NCI-H2196 treated with DMSO at 0.1 percent for 48 hours (cell line): ENCODE data around the gene GRAMD1A.
"Not testable (repeated sequence)": the region's sequence is repeated elsewhere in the genome, so short reads cannot be mapped to it uniquely, and the experiment has no call there.

ENCODE experiments used
- DNase-seq: peaks from one replicate; lab custom pipeline; 2025; ENCODE audit not compliant: unreplicated experiment; lab: John Stamatoyannopoulos, UW

GRAMD1A gene

GRCh38 chr19:35002037-35002535, 2.0 kb downstream of the GRAMD1A start:
- DNase-seq, result no peak

- no peak for DNase-seq
Observed at GRCh38 chr19:35004517-35005255, 4.6 kb downstream of the GRAMD1A start.

DNA sequence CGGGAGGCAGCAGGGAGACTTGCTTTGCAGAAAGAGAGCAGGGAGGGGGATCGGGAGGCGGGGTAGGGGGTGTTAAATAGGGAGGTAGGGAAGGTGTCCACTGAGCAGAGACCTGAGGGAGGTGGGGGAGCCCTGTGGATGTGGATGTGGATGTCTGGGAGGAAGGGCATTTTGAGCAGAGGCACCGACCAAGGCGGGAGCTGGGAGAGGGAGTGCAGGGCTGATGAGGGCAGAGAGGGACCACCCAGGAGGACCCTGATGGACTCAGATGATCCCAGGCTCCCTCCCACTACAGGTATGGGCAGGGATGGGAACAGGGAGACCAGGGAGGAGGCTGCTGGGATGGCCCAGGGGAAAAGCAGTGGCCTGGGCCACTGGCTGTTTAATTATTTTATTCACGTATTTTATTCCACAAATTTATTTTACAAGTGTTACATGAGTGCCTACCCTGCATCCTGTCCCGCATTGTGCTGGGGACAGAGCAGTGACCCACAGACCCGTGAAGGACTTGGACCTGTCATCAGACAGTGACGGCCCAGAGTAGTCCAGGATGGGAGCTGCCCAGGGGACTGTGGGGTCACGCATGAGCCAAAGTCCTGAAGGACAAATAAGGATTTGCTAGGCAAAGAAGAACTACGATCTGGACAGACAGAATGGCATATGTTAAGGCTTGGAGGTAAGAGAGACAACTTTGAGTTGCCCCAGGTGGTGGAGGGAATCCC, 5.3 kb downstream of the GRAMD1A start:
- no peak for DNase-seq

DNA sequence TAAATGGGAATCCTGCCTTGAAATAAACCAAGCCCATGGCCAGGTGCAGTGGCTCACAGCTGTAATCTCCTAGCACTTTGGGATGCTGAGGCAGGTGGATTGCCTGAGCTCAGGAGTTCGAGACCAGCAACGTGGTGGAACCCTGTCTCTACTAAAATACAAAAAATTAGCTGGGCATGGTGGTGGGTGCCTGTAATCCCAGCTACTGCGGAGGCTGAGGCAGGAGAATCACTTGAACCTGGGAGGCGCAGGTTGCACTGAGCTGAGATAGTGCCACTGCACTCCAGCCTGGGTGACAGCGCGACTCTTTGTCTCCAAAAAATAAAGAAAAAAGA, 5.9 kb downstream of the GRAMD1A start:
- DNase-seq, result not testable (repeated sequence)

- DNase-seq, result no peak
Observed at GRCh38 chr19:35006342-35006998, 6.3 kb downstream of the GRAMD1A start.

DNA sequence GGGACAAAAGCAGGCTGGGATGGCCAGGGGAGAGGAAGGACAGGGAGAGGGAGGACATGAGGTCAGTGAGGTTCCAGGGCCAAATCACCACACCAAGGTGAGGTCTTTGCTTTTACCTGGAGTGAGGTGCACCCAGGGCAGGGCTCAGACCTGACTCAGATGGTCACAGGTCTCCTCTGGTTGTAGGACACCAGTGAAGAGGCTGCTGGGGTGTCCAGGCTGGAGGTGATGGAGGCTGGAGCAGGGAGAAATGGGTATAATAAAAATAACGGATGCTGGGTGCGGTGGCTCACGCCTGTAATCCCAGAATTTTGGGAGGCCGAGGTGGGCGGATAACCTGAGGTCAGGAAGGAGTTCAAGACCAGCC, 6.9 kb downstream of the GRAMD1A start:
- DNase-seq, result no peak

DNA sequence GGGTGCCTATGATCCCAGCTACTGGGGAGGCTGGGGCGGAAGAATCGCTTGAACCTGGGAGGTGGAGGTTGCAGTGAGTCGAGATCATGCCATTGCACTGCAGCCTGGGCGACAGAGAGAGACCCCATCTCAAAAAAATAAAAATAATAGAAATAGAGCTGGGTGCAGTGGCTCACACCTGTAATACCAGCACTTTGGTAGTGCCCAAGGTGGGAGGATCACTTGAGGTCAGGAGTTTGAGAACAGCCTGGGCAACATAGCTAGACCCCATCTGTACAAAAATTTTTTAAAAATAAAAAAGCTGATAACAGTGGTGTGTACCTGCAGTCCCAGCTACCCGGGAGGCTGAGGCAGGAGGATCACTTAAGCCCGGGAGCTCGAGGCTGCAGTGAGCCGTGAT, 7.3 kb downstream of the GRAMD1A start:
- not testable (repeated sequence) for DNase-seq

- no peak for DNase-seq
Observed at GRCh38 chr19:35008891-35009341, 8.8 kb downstream of the GRAMD1A start.

DNA sequence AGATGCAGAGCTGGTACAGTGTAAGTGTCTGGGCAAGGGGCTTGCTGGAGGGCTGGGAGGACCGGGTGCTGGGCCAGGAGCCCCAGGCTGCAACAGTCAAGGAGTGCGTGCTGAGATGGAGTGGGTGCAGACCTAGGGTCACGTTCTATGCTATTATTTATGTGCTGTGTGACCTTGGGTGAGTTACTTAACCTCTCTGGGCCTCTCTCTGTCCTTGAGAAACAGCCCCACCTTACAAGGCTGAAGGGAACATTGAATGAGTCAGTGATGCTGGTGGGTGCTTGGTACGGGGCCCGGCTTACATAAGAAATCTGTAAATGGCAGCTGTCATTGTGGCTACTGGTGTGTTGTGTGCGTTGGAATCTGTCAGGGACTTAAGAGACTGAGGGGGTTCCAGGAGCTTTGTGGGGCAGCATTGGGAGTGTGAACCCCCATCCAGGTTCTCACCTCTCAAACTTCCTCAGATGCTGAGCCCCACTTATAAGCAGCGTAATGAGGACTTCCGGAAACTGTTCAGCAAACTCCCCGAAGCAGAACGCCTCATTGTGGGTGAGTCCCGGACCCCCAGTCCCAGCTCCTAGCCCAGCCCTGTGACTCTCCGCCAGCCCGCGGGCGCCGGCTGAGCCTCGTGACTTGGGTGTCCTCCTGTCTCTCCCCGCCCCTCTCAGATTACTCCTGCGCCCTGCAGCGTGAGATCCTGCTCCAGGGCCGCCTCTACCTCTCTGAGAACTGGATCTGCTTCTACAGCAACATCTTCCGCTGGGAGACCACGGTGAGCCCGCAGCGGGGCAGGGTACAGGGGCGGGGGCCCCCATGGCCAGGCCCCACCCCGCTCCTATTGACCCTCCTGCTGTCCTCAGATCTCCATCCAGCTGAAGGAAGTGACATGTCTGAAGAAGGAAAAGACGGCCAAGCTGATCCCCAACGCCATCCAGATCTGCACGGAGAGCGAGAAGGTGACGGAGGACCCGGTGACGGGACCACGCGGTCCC, 9.6 kb downstream of the GRAMD1A start:
- DNase-seq, result no peak

GRCh38 chr19:35011091-35011689, 11.1 kb downstream of the GRAMD1A start:
- no peak for DNase-seq

DNA sequence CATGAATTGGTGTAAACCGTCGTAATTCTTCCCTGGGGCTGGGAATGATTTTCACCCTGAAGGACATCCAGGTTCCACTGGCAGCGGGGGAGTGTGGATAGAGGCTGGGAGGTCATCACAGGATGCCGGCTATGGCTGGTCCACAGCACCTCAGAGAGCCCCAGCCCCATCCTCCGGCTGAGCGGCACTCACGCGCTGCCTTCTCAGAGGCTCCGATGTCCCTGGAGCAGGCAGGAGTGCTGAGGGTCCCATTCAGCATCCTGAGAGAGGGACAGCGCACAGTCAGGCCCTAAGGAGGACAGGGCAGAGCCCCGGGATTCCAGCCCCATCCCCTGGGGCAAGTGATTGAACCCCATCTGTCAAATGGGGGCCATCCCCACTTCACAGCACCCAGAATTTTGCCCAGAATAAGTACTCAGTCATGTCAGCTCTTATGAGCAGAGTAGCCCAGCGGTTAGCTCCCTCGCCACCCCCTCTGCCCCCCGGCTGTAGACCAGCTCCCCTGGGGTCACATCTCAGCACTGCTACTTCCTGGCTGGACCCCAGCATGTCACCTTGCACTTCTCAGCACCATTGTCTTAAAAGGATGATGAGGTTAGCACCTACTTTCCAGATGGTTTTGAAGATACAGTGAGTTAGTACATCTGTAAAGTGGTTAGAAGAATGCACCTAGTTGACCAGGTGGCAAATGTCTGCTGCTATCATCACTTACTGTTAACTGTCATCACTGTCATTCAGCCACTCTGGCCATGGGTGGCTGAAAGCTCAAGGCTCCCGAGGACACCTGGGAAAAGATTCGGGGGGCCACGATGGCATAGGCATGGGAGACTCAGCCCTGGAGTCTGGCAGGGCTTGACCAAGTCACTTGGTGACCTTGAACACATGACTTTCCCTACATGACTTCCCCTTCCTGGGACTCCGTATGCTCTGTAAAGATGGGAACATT, 11.9 kb downstream of the GRAMD1A start:
- no peak for DNase-seq

GRCh38 chr19:35013041-35013819, 13.1 kb downstream of the GRAMD1A start:
- peak; percentile 40 for DNase-seq

- no peak for DNase-seq
Observed at GRCh38 chr19:35013820-35014754, 14.0 kb downstream of the GRAMD1A start.

DNA sequence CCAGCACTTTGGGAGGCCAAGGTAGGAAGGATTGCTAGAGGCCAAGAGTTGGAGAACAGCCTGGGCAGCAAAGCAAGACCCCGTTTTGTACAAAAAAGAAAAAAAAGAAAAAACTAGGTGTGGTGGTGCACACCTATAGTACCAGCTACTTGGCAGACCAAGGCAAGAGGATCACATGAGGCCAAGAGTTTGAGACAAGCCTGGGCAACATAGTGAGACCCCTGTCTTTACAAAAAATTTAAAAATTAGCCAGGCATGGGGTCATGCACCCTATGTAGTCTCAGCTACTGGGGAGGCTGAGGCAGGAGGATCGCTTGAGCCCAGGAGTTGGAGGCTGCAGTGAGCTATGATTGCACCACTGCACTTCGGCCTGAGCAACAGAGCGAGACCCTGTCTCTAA, 14.7 kb downstream of the GRAMD1A start:
- not testable (repeated sequence) for DNase-seq

GRCh38 chr19:35015270-35015953, 15.3 kb downstream of the GRAMD1A start:
- DNase-seq, result no peak

DNA sequence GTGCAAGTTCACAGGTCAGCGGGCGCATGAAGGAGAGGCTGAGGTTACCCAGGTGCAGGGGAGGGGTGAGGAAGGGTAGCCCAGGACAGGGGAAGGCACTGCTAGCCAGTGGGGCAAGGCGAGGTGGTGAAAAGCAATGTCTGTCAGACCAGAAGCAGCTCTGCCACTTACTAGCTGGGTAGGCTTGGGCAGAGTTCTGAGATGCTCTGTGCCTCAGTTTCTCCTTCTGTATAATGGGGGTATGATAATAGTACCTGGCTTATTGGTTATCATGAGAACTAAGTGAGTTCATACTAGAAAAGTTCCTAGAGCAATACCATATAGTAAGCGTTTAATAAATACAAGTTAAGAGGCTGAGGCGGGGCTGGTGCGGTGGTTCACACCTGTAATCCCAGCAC, 15.8 kb downstream of the GRAMD1A start:
- DNase-seq, result no peak

- no peak for DNase-seq
Observed at GRCh38 chr19:35017507-35017906, 17.4 kb downstream of the GRAMD1A start.
